Ramos (cell line): ENCODE results near the gene BDP1.
"Not testable (repeated sequence)": the region's sequence is repeated elsewhere in the genome, so short reads cannot be mapped to it uniquely, and the experiment has no call there.

Source experiments
- in situ Hi-C: fragments of 300-500 bp; cut with MboI; formaldehyde crosslinking; loops from one replicate; pipeline ENCODE4 v1.14.3; 2022; ENCODE audit warnings: low sequenced_read_pairs; ENCODE audit not compliant: unreplicated experiment

BDP1 gene

GRCh38 chr5:71455427-71456361 lies at the start of gene BDP1:
BDP1 (plus strand) TSS chr5:71455651; CDS start chr5:71455878, 227 bp downstream.
- in situ Hi-C loops: no loop called here

- in situ Hi-C loops: not testable (repeated sequence)
These were observed 45.4 kb upstream of the BDP1 start for GRCh38 chr5:71410088-71410487.

- in situ Hi-C loops: not testable (repeated sequence)
These were observed 39.8 kb upstream of the BDP1 start for GRCh38 chr5:71415626-71416025.

DNA sequence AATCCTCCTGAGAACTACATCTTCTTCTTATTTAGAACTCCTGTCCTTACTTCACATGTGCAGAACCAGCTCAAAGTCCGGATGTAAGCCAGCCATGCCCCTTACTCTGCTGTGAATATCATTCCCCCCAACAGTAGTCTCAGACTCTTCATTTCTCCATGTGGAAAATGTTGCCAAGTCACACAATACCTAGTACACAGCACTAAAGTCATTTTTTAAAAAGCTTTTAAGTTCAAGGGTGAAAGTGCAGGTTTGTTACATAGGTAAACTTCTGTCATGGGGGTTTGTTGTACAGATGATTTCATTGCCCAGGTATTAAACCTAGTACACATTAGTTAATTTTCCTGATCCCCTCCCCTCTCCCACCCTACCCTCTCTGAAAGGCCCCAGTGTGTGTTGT lies 37.4 kb upstream of the BDP1 start:
- in situ Hi-C loops: not testable (repeated sequence)

DNA sequence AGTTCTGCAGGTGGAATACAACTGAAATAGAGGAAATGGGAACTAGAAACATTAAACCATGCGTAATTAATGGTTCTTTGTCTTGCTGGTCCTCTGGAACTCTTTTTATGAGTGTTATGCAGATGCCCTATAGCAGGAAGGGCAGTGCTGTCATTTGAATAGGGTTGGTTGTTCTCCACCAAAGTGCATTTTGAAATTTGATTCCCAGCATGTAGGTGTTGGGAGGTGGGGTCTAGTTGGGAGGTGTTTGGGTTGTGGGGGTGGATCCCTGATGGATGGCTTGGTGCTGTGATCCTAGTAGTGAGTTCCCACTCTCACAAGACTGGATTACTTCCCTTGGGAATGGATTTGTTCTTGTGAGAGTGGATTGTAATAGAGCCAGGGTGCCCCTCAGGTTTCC lies 34.2 kb upstream of the BDP1 start:
- in situ Hi-C loops: not testable (repeated sequence)

GRCh38 chr5:71423896-71424295 lies 31.6 kb upstream of the BDP1 start:
- in situ Hi-C loops: not testable (repeated sequence)

GRCh38 chr5:71426686-71427474 lies 28.6 kb upstream of the BDP1 start:
- in situ Hi-C loops: not testable (repeated sequence)

GRCh38 chr5:71432410-71432809 lies 23.0 kb upstream of the BDP1 start:
- in situ Hi-C loops: not testable (repeated sequence)

DNA sequence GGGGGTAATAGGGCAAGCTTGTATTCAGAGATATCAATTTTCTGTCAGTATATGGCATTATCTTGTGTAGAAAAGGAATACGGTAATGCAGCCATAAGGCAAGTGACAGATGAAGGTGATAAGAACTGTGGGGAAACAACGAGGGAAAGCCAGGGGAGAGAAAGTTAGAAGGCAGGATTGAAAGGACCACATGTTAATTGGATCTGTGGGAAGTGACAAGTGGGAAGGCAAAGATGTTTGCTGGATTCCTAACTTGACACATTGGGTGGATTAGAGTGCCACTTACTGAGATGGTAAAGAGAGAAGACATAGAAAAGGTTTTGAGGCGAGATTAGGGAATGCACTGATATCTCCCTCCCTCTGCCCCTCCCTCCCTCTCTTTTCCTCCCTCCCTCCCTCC lies 20.6 kb upstream of the BDP1 start:
- in situ Hi-C loops: not testable (repeated sequence)

DNA sequence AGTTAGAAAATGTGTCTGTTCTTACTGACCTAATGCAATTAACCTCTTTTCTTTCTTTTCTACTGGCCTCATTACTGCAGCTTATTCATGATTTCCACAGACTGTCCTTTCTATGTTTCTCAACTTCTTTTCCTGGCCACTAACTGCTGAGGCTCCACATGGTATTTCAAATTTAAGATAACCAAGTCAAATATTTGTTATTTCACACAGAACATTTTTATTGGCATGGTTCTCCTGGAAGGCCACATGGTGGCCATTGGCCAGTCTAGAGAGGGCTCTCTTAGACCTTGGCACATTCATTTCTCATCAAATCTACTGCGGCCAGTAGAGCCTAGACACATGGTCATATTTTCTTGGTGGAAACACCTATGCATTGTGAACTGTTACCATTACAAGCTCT lies 13.9 kb upstream of the BDP1 start:
- in situ Hi-C loops: not testable (repeated sequence)

DNA sequence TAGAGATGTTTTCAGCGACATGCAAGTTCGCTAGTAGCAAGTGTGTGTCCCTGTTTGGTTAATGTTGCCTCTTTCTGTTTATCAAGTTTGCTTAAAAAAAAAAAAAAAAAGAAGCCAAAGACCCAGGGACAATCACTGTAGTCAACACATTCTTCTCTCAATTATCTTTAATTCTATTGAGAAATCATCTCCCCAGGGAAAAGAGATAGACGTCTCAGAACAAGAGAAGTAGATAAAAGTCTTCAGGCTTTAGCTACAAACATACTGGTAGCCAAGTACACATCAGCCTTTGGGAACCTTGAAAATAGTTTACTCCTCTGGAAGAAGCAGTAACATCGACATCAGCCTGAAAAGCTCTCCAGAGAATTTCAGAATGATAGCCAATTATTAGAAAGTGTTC lies 11.6 kb upstream of the BDP1 start:
- in situ Hi-C loops: not testable (repeated sequence)

- in situ Hi-C loops: not testable (repeated sequence)
These were observed 10.4 kb upstream of the BDP1 start for GRCh38 chr5:71445015-71445414.

DNA sequence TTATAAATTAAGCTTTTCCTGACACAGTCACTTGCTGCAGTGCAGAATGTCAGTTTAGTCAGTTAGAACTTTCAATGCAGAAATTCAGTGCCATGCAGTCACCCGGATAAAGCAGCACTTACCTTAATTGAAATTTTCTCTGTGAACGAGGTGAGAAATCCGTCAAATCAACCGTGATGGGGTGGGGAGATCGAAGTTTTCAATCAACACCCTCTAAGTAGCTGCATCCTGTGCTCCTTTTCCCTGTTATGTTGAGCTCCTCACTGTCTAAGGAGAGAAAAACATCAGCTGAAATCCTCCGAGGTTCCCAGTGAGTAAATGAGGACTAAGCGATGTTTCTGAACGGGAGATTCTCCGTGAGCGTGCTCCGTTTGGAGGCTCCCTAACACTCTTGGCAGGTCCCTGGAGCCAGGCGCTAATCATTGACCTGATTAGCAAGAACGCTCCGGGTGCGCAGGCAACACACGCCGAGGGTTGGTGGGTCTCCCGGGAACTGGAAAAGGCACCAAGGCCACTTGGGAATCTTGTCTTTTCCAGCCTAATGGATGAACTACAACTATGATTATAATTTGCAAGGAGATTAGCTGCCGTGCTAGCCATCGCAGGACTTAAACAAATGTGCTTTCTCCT lies 9.8 kb upstream of the BDP1 start:
- in situ Hi-C loops: not testable (repeated sequence)

DNA sequence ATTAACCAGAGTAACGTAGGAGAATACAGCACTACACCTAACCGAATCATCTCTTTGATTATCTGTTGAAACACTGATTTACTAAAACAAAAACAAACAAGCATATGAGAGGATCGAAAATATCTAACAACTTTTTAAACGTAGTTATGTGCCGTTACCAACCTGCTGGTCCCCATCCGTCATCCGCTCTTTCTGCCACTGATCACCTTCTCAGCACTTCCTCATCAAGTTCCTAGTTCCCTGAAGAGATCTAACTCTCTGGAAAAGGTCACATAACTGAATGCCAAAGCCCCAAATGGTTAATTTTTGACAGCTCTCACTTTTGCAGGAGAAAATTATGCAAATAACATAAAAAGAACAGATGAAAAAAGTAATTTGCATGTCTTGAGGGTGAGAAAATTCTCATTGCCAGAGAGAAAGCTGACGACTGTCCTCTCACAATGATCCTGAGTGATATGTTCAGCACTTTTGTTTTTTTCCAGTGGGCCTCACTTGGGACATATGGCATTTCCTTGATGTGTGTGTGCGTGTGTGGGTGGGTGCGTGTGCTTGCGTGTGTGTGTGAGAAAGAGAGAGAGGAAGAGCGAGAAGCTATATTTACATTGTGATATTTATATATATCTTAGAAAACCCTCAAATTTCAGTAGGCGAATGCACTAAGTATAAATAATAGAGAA lies 8.8 kb upstream of the BDP1 start:
- in situ Hi-C loops: not testable (repeated sequence)

DNA sequence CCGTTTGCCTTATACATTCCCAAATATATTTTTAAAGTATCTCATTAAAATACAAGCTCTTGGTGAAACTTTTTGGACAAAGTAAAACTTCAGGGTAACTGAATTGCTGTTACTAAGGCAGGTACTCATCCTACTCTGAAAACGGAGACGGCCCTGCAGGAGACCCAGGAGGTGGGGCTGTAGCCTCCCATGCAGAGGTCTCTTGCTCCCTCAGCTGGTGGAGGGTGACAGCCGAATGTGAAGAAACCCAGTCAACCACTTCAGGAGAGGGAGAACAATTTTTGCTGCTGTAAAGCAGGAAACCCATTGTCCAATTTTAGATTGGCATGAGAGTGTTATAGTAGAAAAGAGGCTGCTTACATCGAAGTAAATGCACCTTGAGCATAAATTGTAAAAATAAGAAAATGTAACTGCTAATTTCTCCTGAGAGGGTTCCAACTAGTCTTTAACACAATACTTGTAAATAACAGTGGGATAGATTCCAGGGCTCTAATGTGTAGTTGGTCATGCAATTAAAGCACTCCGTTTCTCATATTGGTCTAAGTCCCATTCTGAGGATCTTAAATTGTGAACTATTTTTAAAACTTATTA lies 8.1 kb upstream of the BDP1 start:
- in situ Hi-C loops: not testable (repeated sequence)

- in situ Hi-C loops: no loop called here
These were observed 2.6 kb upstream of the BDP1 start for GRCh38 chr5:71452876-71453275.

DNA sequence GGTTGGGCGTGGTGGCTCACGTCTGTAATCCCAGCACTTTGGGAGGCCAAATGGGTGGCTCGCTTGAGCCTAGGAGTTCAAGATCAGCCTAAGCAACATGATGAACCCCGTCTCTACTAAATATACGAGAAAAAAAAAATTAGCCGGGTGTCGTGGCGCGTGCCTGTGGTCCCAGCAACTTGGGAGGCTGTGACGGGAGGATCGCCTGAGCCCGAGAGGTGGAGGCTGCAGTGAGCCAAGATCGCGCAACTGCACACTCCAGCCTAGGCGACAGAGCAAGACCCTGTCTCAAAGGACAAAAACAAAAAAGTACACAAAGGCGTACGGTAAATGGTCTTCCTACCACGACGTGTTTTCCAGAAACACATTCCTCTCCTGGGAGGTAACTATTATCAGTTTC lies 538 bp upstream of the BDP1 start:
- in situ Hi-C loops: no loop called here

GRCh38 chr5:71456362-71456743 lies 902 bp downstream of the BDP1 start:
- in situ Hi-C loops: no loop called here

DNA sequence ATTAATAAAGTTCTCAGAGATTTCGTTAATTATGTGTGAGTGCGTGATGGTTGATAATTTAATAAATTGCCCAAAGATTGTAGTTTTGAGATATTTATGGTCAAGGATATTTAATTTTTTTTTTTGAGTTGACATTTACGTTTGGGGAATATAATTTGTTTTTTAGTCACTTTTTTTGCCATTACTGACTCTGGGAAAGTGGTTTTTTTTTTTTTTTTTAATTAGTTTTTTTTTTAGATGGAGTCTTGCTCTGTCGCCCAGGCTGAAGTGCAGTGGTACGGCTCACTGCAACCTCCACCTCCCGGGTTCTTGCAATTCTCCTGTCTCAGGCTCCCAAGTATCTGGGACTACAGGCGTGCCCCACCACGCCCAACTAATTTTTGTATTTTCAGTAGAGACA lies 1.7 kb downstream of the BDP1 start:
- in situ Hi-C loops: no loop called here

DNA sequence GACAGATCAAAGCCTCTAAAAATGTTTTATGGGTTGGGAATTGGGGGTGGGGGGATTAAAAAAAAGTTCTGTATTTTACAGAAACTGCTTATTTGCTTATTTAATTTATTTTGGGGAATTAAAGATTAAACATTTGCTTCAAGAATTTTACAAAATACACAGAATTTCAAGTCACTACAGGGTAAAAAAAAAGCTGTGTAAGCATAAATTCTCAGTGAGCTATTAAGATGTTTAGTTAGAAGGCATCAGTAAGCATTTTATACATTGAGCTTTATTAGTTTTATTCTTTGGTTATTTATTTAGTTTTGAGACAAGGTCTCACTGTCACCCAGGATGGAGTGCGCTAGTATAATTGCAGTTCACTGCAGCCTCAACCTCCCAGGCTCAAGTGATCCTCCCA lies 5.2 kb downstream of the BDP1 start:
- in situ Hi-C loops: no loop called here
